Measurements from ENCODE around the gene WDR7. TPM values are rescaled to one million over a fixed set of nuclear protein-coding genes. Genes with fewer than 3 reads are reported as not detected.

The WDR7 gene
- total and polyA plus RNA-seq, 3 experiments from 2014 or later = 20.5 to 21.9 (median 20.6) TPM

GRCh38 chr18:56726906-56727305 lies 75.7 kb downstream of the WDR7 start:
- Mint-ChIP-seq H3K27ac (no peak overlapping the region), H3K4me3 (no peak overlapping the region), H3K4me1 (peaks cover 0 to 1% (median 0%) of the 10 kb centered on the region in 3 donors), H3K27me3 (no peaks in the 10 kb centered on the region), H3K36me3 (peaks cover 29 to 66% (median 45%) of the 10 kb centered on the region in 3 donors), H3K9me3 (peaks cover 0 to 8% (median 0%) of the 10 kb centered on the region in 5 donors)
- no peaks in the 10 kb centered on the region for H3K36me3 ChIP-seq (ENCODE audit: insufficient read depth, low read length)
- no peaks in the 10 kb centered on the region for H3K4me1 ChIP-seq (ENCODE audit: insufficient read depth, low read length)
- no peak for DNase-seq
- H3K9me3 ChIP-seq (ENCODE audit: low read length) = no peaks in the 10 kb centered on the region
- POLR2A ChIA-PET = no interaction called here
- CTCF ChIA-PET = no interaction called here
- H3K4me3 ChIP-seq (ENCODE audit: low read length) = no peak overlapping the region
- no peaks in the 10 kb centered on the region for H3K27me3 ChIP-seq (ENCODE audit: insufficient read depth, low read length, poor library complexity, severe bottlenecking)
- no peak overlapping the region for H3K27ac ChIP-seq (ENCODE audit: low read depth, low read length)

- Mint-ChIP-seq H3K27me3 (no peaks in the 10 kb centered on the region), H3K4me1 (peaks cover 0 to 1% (median 0%) of the 10 kb centered on the region in 3 donors), H3K4me3 (no peak overlapping the region), H3K27ac (no peak overlapping the region), H3K9me3 (peaks cover 0 to 8% (median 0%) of the 10 kb centered on the region in 5 donors), H3K36me3 (peaks cover 29 to 68% (median 45%) of the 10 kb centered on the region in 3 donors)
- Histone ChIP-seq H3K27ac (ENCODE audit: low read depth, low read length) (no peak overlapping the region), H3K27me3 (ENCODE audit: insufficient read depth, low read length, poor library complexity, severe bottlenecking) (no peaks in the 10 kb centered on the region), H3K4me1 (ENCODE audit: insufficient read depth, low read length) (no peaks in the 10 kb centered on the region), H3K36me3 (ENCODE audit: insufficient read depth, low read length) (no peaks in the 10 kb centered on the region), H3K4me3 (ENCODE audit: low read length) (no peak overlapping the region), H3K9me3 (ENCODE audit: low read length) (no peaks in the 10 kb centered on the region)
- ChIA-PET POLR2A (no interaction called here), CTCF (no interaction called here)
- DNase-seq = no peak
Measured at GRCh38 chr18:56727399-56727798, 76.2 kb downstream of the WDR7 start.

GRCh38 chr18:56728741-56729140 lies 77.6 kb downstream of the WDR7 start:
- H3K36me3 ChIP-seq (ENCODE audit: insufficient read depth, low read length) = no peaks in the 10 kb centered on the region
- Mint-ChIP-seq H3K27ac (peak overlapping the region in 2 of 8 donors; percentile 20 to 37), H3K4me3 (no peak overlapping the region), H3K27me3 (no peaks in the 10 kb centered on the region), H3K9me3 (peaks cover 0 to 2% (median 0%) of the 10 kb centered on the region in 5 donors), H3K36me3 (peaks cover 29 to 60% (median 33%) of the 10 kb centered on the region in 3 donors), H3K4me1 (peaks cover 0 to 1% (median 0%) of the 10 kb centered on the region in 3 donors)
- no peak overlapping the region for H3K4me3 ChIP-seq (ENCODE audit: low read length)
- no peak for DNase-seq
- no peaks in the 10 kb centered on the region for H3K4me1 ChIP-seq (ENCODE audit: insufficient read depth, low read length)
- ChIA-PET POLR2A (no interaction called here), CTCF (no interaction called here)
- H3K27me3 ChIP-seq (ENCODE audit: insufficient read depth, low read length, poor library complexity, severe bottlenecking) = no peaks in the 10 kb centered on the region
- H3K9me3 ChIP-seq (ENCODE audit: low read length) = no peaks in the 10 kb centered on the region
- H3K27ac ChIP-seq (ENCODE audit: low read depth, low read length) = no peak overlapping the region

- DNase-seq = no peak
- no peaks in the 10 kb centered on the region for H3K36me3 ChIP-seq (ENCODE audit: insufficient read depth, low read length)
- no peak overlapping the region for H3K27ac Mint-ChIP-seq
- no peaks in the 10 kb centered on the region for H3K9me3 Mint-ChIP-seq
- peaks cover 0 to 36% (median 12%) of the 10 kb centered on the region in 3 donors for H3K36me3 Mint-ChIP-seq
- no peak overlapping the region for H3K4me3 ChIP-seq (ENCODE audit: low read length)
- CTCF ChIA-PET = no interaction called here
- no peaks in the 10 kb centered on the region for H3K4me1 ChIP-seq (ENCODE audit: insufficient read depth, low read length)
- H3K27me3 Mint-ChIP-seq = no peaks in the 10 kb centered on the region
- no peaks in the 10 kb centered on the region for H3K27me3 ChIP-seq (ENCODE audit: insufficient read depth, low read length, poor library complexity, severe bottlenecking)
- no peak overlapping the region for H3K27ac ChIP-seq (ENCODE audit: low read depth, low read length)
- POLR2A ChIA-PET = no interaction called here
- H3K4me3 Mint-ChIP-seq = no peak overlapping the region
- no peaks in the 10 kb centered on the region for H3K9me3 ChIP-seq (ENCODE audit: low read length)
- peaks cover 0 to 8% (median 6%) of the 10 kb centered on the region in 3 donors for H3K4me1 Mint-ChIP-seq
Measured at GRCh38 chr18:56738184-56738583, 87.0 kb downstream of the WDR7 start.

- ChIA-PET POLR2A (no interaction called here), CTCF (no interaction called here)
- H3K9me3 Mint-ChIP-seq = no peaks in the 10 kb centered on the region
- Histone ChIP-seq H3K4me1 (ENCODE audit: insufficient read depth, low read length) (no peaks in the 10 kb centered on the region), H3K27ac (ENCODE audit: low read depth, low read length) (no peak overlapping the region), H3K9me3 (ENCODE audit: low read length) (no peaks in the 10 kb centered on the region), H3K36me3 (ENCODE audit: insufficient read depth, low read length) (no peaks in the 10 kb centered on the region), H3K27me3 (ENCODE audit: insufficient read depth, low read length, poor library complexity, severe bottlenecking) (no peaks in the 10 kb centered on the region), H3K4me3 (ENCODE audit: low read length) (no peak overlapping the region)
- peaks cover 0 to 8% (median 6%) of the 10 kb centered on the region in 3 donors for H3K4me1 Mint-ChIP-seq
- no peak overlapping the region for H3K27ac Mint-ChIP-seq
- no peak overlapping the region for H3K4me3 Mint-ChIP-seq
- no peak for DNase-seq
- H3K36me3 Mint-ChIP-seq = peaks cover 0 to 28% (median 11%) of the 10 kb centered on the region in 3 donors
- H3K27me3 Mint-ChIP-seq = no peaks in the 10 kb centered on the region
Measured at GRCh38 chr18:56739731-56740130, 88.6 kb downstream of the WDR7 start.

- H3K9me3 Mint-ChIP-seq = no peaks in the 10 kb centered on the region
- H3K4me3 Mint-ChIP-seq = no peak overlapping the region
- H3K27me3 Mint-ChIP-seq = no peaks in the 10 kb centered on the region
- H3K9me3 ChIP-seq (ENCODE audit: low read length) = no peaks in the 10 kb centered on the region
- no peak overlapping the region for H3K4me3 ChIP-seq (ENCODE audit: low read length)
- ChIA-PET POLR2A (no interaction called here), CTCF (no interaction called here)
- H3K27ac Mint-ChIP-seq = peak overlapping the region in 1 of 8 donors; percentile 4
- H3K27ac ChIP-seq (ENCODE audit: low read depth, low read length) = no peak overlapping the region
- peaks cover 0 to 20% (median 6%) of the 10 kb centered on the region in 3 donors for H3K36me3 Mint-ChIP-seq
- no peak for DNase-seq
- H3K27me3 ChIP-seq (ENCODE audit: insufficient read depth, low read length, poor library complexity, severe bottlenecking) = no peaks in the 10 kb centered on the region
- H3K4me1 Mint-ChIP-seq = peaks cover under 1 to 8% (median 6%) of the 10 kb centered on the region in 3 donors
- no peaks in the 10 kb centered on the region for H3K4me1 ChIP-seq (ENCODE audit: insufficient read depth, low read length)
- H3K36me3 ChIP-seq (ENCODE audit: insufficient read depth, low read length) = no peaks in the 10 kb centered on the region
Measured at GRCh38 chr18:56740645-56741044, 89.5 kb downstream of the WDR7 start.

GRCh38 chr18:56741685-56742084 lies 90.5 kb downstream of the WDR7 start:
- CTCF ChIA-PET = no interaction called here
- H3K27me3 ChIP-seq (ENCODE audit: insufficient read depth, low read length, poor library complexity, severe bottlenecking) = no peaks in the 10 kb centered on the region
- POLR2A ChIA-PET = no interaction called here
- no peaks in the 10 kb centered on the region for H3K36me3 ChIP-seq (ENCODE audit: insufficient read depth, low read length)
- H3K27me3 Mint-ChIP-seq = no peaks in the 10 kb centered on the region
- peaks cover 9 to 12% (median 11%) of the 10 kb centered on the region in 3 donors for H3K4me1 Mint-ChIP-seq
- peaks cover 7% of the 10 kb centered on the region for H3K4me1 ChIP-seq (ENCODE audit: insufficient read depth, low read length)
- no peak overlapping the region for H3K27ac Mint-ChIP-seq
- no peaks in the 10 kb centered on the region for H3K9me3 ChIP-seq (ENCODE audit: low read length)
- no peak for DNase-seq
- H3K27ac ChIP-seq (ENCODE audit: low read depth, low read length) = no peak overlapping the region
- no peak overlapping the region for H3K4me3 ChIP-seq (ENCODE audit: low read length)
- no peak overlapping the region for H3K4me3 Mint-ChIP-seq
- H3K9me3 Mint-ChIP-seq = no peaks in the 10 kb centered on the region
- peaks cover 0 to 12% (median 7%) of the 10 kb centered on the region in 3 donors for H3K36me3 Mint-ChIP-seq

GRCh38 chr18:56743115-56743514 lies 92.0 kb downstream of the WDR7 start:
- Histone ChIP-seq H3K4me1 (ENCODE audit: insufficient read depth, low read length) (peaks cover 11% of the 10 kb centered on the region), H3K27ac (ENCODE audit: low read depth, low read length) (no peak overlapping the region), H3K4me3 (ENCODE audit: low read length) (no peak overlapping the region), H3K9me3 (ENCODE audit: low read length) (no peaks in the 10 kb centered on the region), H3K27me3 (ENCODE audit: insufficient read depth, low read length, poor library complexity, severe bottlenecking) (no peaks in the 10 kb centered on the region), H3K36me3 (ENCODE audit: insufficient read depth, low read length) (no peaks in the 10 kb centered on the region)
- Mint-ChIP-seq H3K27me3 (no peaks in the 10 kb centered on the region), H3K4me3 (no peak overlapping the region), H3K36me3 (peaks cover 0 to 11% (median 6%) of the 10 kb centered on the region in 3 donors), H3K4me1 (peaks cover 22 to 25% (median 24%) of the 10 kb centered on the region in 3 donors), H3K27ac (no peak overlapping the region), H3K9me3 (no peaks in the 10 kb centered on the region)
- no peak for DNase-seq
- POLR2A ChIA-PET = no interaction called here
- CTCF ChIA-PET = no interaction called here
